Measurements from ENCODE around the gene TNNI3K. TPM values are rescaled to one million over a fixed set of nuclear protein-coding genes. Genes with fewer than 3 reads are reported as not detected.
A peak's percentile ranks its signal among the peaks of the same experiment; 100 is the strongest.

Gene TNNI3K
- total RNA-seq, 6 donors from 2014 or later = 0.72 to 2.8 (median 2.1) TPM; not detected in 1

DNA sequence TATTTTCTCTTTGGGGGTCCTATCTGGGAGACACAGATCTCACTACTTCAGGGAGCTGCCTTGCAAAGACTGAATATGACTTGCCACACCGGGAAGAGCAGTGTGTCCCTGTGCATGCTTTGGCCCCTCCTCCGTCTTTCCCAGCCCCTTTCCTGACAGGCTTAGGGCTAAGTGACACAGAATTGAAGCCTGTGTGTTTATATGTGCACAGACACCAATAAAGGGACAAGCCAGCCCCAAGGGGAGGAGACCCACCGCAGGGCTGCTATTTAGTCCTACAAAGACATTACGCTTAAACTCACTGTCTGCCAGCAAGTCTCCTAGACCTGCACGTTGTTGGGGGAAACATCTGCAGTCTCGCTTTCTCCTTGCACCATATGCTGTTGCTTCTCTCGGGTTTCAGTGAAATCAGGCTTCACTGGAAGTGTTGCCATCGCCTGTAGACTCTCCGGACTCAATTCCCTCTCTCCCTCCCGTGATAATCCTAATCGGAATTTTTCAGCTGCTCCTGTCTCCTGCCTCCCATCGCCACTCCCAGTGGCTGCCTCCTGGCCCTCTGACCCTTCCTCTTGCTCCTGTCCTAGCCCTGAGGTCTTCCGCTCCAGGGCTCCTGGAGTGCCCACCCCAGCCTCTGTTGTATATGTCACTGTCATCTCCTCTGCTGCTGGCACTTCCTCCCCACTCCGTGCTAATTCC, 335.8 kb downstream of the TNNI3K start:
- no peak for DNase-seq
- Histone ChIP-seq H3K27me3 (no peaks in the 10 kb centered on the region), H3K9me3 (no peaks in the 10 kb centered on the region), H3K4me3 (no peak overlapping the region), H3K27ac (no peak overlapping the region), H3K36me3 (no peaks in the 10 kb centered on the region), H3K4me1 (no peaks in the 10 kb centered on the region)
- ATAC-seq (ENCODE audit: low FRiP score in 2 of 2) = peak in 1 of 2 donors; percentile 53
- 33 to 35% methylated on average over 14 of the region's 14 CpGs for WGBS, 2 donors
- TF ChIP-seq POLR2A (IDR thresholded peaks at IDR 0.05) (no peak), EP300 (IDR thresholded peaks at IDR 0.05) (no peak), POLR2AphosphoS5 (IDR thresholded peaks at IDR 0.05) (no peak)
- TF ChIP-seq, protein P1, sequence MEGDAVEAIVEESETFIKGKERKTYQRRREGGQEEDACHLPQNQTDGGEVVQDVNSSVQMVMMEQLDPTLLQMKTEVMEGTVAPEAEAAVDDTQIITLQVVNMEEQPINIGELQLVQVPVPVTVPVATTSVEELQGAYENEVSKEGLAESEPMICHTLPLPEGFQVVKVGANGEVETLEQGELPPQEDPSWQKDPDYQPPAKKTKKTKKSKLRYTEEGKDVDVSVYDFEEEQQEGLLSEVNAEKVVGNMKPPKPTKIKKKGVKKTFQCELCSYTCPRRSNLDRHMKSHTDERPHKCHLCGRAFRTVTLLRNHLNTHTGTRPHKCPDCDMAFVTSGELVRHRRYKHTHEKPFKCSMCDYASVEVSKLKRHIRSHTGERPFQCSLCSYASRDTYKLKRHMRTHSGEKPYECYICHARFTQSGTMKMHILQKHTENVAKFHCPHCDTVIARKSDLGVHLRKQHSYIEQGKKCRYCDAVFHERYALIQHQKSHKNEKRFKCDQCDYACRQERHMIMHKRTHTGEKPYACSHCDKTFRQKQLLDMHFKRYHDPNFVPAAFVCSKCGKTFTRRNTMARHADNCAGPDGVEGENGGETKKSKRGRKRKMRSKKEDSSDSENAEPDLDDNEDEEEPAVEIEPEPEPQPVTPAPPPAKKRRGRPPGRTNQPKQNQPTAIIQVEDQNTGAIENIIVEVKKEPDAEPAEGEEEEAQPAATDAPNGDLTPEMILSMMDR (IDR thresholded peaks at IDR 0.05) = no peak

DNA sequence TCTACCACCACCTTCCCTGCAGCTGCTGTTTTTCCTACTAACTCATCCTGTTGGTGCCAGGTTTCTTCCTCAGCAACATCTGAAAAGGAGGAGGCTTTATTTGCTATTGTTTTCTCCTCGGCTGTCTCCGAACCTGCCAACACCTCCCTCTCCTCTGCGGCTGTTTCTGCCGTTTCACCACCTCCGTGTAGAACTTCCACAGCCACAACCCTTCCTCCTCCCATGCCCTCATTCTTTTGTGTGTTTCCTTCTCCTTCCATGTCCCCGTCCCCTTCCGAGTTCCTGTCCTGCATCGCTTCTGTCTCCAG, 336.3 kb downstream of the TNNI3K start:
- no peaks in the 10 kb centered on the region for H3K27me3 ChIP-seq
- 25 to 29% methylated on average over 8 of the region's 8 CpGs for WGBS, 2 donors

DNA sequence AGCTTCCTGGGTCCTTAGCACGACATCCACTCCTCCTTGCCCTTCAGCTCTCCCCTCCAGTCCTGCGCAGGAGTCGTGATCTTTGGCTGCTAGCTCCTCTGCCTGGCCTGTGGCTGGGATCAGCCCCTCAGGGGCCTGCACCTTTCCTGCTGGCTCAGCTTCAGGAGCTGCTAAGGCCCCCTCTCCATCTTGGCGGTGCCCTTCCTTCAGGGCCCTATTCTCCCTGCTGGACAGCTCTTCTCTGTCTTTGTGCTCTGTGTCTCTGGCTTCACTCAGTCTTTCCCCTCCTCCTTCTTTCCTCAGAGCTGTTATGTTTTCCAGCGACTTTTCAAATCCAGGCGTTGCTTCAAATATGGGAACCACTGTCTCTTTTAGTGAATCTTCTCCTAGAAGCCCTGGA, 336.7 kb downstream of the TNNI3K start:
- no peak overlapping the region for H3K27ac ChIP-seq
- no peaks in the 10 kb centered on the region for H3K36me3 ChIP-seq
- H3K9me3 ChIP-seq = no peaks in the 10 kb centered on the region
- DNase-seq (peak in 1 of 2 donors; percentile 36), ATAC-seq (ENCODE audit: low FRiP score in 2 of 2) (peak in 1 of 2 donors; percentile 14)
- TF ChIP-seq POLR2AphosphoS5 (IDR thresholded peaks at IDR 0.05) = no peak
- TF ChIP-seq, protein P1 (IDR thresholded peaks at IDR 0.05) = no peak
- no peak for TF ChIP-seq EP300 (IDR thresholded peaks at IDR 0.05)
- TF ChIP-seq POLR2A (IDR thresholded peaks at IDR 0.05) = no peak
- WGBS, 2 donors = 71 to 80% methylated on average over 6 of the region's 6 CpGs
- H3K4me3 ChIP-seq = no peak overlapping the region
- H3K4me1 ChIP-seq = no peaks in the 10 kb centered on the region
- no peaks in the 10 kb centered on the region for H3K27me3 ChIP-seq

More for the DNA sequence above, 336.3 kb downstream of the TNNI3K start:
- no peak overlapping the region for H3K4me3 ChIP-seq
- H3K9me3 ChIP-seq = no peaks in the 10 kb centered on the region
- no peak for ATAC-seq (ENCODE audit: low FRiP score in 2 of 2)
- H3K27ac ChIP-seq = no peak overlapping the region
- no peaks in the 10 kb centered on the region for H3K36me3 ChIP-seq
- TF ChIP-seq EP300 (IDR thresholded peaks at IDR 0.05) (no peak), POLR2A (IDR thresholded peaks at IDR 0.05) (no peak), POLR2AphosphoS5 (IDR thresholded peaks at IDR 0.05) (no peak)
- TF ChIP-seq, protein P1 (IDR thresholded peaks at IDR 0.05) = no peak
- H3K4me1 ChIP-seq = no peaks in the 10 kb centered on the region
- no peak for DNase-seq

DNA sequence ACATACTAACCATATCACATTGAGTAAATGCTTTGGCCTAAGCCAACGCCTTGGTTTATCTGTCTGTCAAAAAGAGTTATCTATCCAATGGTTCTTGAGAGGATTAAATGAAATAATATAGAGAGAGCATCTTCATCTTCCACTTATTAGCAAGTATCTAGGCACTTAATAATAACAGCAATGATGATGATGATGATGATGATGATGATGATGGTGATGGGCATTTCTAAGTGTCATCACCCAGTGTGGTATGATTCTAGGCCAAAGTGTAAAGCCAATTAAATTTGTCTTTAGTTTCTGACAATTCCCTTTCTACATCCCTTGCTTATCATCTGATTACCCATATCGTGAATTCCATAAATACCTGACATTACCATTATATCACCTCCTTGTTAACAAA, 342.9 kb downstream of the TNNI3K start:
- no peaks in the 10 kb centered on the region for H3K9me3 ChIP-seq
- no peaks in the 10 kb centered on the region for H3K4me1 ChIP-seq
- TF ChIP-seq POLR2AphosphoS5 (IDR thresholded peaks at IDR 0.05) = no peak
- TF ChIP-seq, protein P1 (IDR thresholded peaks at IDR 0.05) = no peak
- no peak for TF ChIP-seq POLR2A (IDR thresholded peaks at IDR 0.05)
- no peak for TF ChIP-seq EP300 (IDR thresholded peaks at IDR 0.05)
- ATAC-seq (ENCODE audit: low FRiP score in 2 of 2) (no peak), DNase-seq (no peak)
- no peaks in the 10 kb centered on the region for H3K36me3 ChIP-seq
- H3K27ac ChIP-seq = no peak overlapping the region
- no peaks in the 10 kb centered on the region for H3K27me3 ChIP-seq
- no peak overlapping the region for H3K4me3 ChIP-seq
- 86 to 89% methylated on average over 2 of the region's 2 CpGs for WGBS, 2 donors

DNA sequence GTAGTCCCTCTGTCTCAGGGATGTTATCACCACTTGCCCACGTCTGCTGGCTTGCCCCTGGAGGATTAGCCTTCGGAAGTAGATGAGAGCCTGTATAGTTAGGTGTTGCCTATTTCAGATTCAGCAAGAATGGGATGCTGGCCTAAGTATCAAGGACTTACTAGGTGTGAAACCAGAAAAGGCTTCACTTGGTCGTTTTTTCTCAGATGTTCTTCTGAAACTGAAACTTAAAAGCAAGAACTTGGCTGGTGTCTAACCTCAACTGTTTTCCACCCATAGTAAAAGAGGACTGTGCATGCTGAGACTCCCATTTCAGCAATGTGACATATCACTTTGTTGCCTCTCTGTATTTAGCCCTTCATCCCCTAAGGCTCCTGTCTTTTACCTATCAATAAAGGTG, 344.2 kb downstream of the TNNI3K start:
- no peaks in the 10 kb centered on the region for H3K4me1 ChIP-seq
- WGBS, 2 donors = 45 to 61% methylated on average over 3 of the region's 3 CpGs
- DNase-seq (no peak), ATAC-seq (ENCODE audit: low FRiP score in 2 of 2) (no peak)
- H3K27ac ChIP-seq = no peak overlapping the region
- no peaks in the 10 kb centered on the region for H3K36me3 ChIP-seq
- H3K9me3 ChIP-seq = no peaks in the 10 kb centered on the region
- TF ChIP-seq, protein P1 (IDR thresholded peaks at IDR 0.05) = no peak
- TF ChIP-seq POLR2A (IDR thresholded peaks at IDR 0.05) = no peak
- no peak overlapping the region for H3K4me3 ChIP-seq
- H3K27me3 ChIP-seq = no peaks in the 10 kb centered on the region
